ENCODE results near the gene SUN1.
A peak's percentile ranks its signal among the peaks of the same experiment; 100 is the strongest.

SUN1 gene

DNA sequence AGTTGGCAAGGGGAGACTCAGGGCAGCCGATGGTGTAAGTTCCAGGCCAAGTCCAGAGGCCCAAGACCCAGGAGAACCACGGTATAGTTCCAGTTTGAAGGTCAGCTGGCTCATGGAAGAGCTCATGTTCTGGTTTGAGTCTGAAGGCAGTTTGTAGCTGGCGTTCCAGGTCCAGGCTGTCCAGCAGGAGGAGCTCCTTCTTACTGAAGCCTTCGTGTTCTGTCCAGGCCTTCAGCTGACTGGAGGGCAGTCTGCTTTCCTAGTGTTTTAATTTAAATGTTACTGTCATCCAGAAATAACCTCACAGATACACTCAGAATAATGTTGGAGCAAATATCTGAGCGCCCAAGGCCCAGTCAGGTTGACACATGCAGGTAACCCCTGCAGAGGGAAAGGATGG, 4.2 kb downstream of the SUN1 start:
- no peak for DNase-seq (ENCODE audit: extremely low read depth, insufficient read length)
- Histone ChIP-seq H3K4me3 (replicated peaks; ENCODE audit: low read depth, low read length) (no peak overlapping the region), H3K36me3 (ENCODE audit: control insufficient read depth, insufficient read depth, low read length) (peaks cover 4% of the 10 kb centered on the region), H3K27me3 (replicated peaks; ENCODE audit: control insufficient read depth, insufficient read depth, low read length) (no peaks in the 10 kb centered on the region)
- TF ChIP-seq, protein P1, sequence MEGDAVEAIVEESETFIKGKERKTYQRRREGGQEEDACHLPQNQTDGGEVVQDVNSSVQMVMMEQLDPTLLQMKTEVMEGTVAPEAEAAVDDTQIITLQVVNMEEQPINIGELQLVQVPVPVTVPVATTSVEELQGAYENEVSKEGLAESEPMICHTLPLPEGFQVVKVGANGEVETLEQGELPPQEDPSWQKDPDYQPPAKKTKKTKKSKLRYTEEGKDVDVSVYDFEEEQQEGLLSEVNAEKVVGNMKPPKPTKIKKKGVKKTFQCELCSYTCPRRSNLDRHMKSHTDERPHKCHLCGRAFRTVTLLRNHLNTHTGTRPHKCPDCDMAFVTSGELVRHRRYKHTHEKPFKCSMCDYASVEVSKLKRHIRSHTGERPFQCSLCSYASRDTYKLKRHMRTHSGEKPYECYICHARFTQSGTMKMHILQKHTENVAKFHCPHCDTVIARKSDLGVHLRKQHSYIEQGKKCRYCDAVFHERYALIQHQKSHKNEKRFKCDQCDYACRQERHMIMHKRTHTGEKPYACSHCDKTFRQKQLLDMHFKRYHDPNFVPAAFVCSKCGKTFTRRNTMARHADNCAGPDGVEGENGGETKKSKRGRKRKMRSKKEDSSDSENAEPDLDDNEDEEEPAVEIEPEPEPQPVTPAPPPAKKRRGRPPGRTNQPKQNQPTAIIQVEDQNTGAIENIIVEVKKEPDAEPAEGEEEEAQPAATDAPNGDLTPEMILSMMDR (IDR thresholded peaks at IDR 0.05; ENCODE audit: insufficient read depth, low read length, poor library complexity, severe bottlenecking), result peak; percentile 39

DNA sequence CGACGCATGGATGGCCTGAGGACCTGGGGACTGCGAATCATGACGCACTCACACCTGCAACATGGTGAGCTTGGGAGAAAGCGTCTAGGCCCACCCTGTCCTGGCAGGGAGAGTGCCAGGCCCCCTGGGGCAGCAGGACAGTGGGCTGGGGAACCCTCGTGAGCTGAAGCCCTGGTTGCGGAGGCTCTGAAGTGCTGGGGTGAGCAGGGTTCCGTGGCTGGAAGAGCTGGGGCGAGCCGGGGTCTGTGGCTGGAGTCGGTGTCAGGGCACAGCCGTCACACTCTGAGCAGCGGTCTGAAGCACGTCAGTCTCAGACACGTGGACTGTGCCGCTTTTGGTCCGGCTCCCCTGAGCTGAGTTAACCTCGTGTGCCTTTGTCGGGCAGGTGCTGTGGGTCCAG, 4.7 kb downstream of the SUN1 start:
- H3K4me3 ChIP-seq (replicated peaks; ENCODE audit: low read depth, low read length), result no peak overlapping the region
- H3K36me3 ChIP-seq (ENCODE audit: control insufficient read depth, insufficient read depth, low read length), result peaks cover 6% of the 10 kb centered on the region
- no peaks in the 10 kb centered on the region for H3K27me3 ChIP-seq (replicated peaks; ENCODE audit: control insufficient read depth, insufficient read depth, low read length)
- TF ChIP-seq, protein P1 (IDR thresholded peaks at IDR 0.05; ENCODE audit: insufficient read depth, low read length, poor library complexity, severe bottlenecking), result no peak
- no peak for DNase-seq (ENCODE audit: extremely low read depth, insufficient read length)

DNA sequence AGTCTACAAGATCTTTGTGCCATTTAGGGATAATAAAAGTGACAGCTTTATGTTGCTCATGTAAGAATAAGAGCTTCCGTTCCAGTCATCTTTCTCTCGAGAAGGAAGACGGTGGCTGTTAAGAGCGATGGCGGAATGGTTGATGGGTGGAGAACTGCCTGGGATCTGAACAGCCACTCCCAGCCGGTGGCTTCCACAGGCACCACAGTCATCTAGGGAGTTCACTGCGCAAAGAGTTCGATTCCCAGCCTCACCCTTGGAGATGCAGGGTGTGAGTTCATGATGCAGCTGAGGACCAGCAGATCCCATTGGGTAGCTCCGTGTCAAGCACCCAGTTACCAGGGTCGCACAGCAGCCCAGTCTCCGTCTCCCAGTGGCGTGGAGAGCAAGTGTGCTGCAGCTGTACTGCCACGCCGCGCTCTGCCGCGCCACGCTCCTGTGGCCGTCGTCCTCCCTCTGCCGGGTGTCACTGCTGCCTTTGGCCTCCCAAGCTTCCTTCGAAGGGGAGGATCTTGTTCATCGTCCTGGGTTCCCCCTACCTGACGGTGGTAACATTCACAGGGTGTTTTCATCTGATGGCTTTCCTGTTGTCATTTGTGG, 7.8 kb downstream of the SUN1 start:
- H3K27me3 ChIP-seq (replicated peaks; ENCODE audit: control insufficient read depth, insufficient read depth, low read length), result no peaks in the 10 kb centered on the region
- no peak for DNase-seq (ENCODE audit: extremely low read depth, insufficient read length)
- TF ChIP-seq, protein P1 (IDR thresholded peaks at IDR 0.05; ENCODE audit: insufficient read depth, low read length, poor library complexity, severe bottlenecking), result no peak
- H3K4me3 ChIP-seq (replicated peaks; ENCODE audit: low read depth, low read length), result no peak overlapping the region
- peaks cover 22% of the 10 kb centered on the region for H3K36me3 ChIP-seq (ENCODE audit: control insufficient read depth, insufficient read depth, low read length)

DNA sequence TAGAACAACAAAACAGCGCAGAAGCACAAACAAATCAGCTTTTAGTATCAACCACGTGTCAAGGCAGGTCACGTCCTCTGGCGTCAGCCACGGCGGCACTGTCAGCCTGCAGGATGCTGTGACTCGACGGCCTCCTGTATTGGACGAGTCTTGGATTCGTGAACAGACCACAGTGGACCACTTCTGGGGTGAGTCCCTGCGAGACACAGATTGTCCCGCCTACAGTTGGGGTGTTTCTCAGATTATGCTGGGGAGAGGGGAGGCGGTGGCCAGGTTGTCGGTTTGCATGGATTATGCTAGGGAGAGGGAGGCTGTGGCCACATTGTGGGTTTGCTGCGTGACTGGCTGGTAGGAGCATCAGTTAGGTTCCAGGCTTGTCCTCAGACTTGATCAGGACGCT, 9.7 kb downstream of the SUN1 start:
- no peak overlapping the region for H3K4me3 ChIP-seq (replicated peaks; ENCODE audit: low read depth, low read length)
- H3K36me3 ChIP-seq (ENCODE audit: control insufficient read depth, insufficient read depth, low read length), result peaks cover 22% of the 10 kb centered on the region
- TF ChIP-seq, protein P1 (IDR thresholded peaks at IDR 0.05; ENCODE audit: insufficient read depth, low read length, poor library complexity, severe bottlenecking), result no peak
- no peak for DNase-seq (ENCODE audit: extremely low read depth, insufficient read length)
- H3K27me3 ChIP-seq (replicated peaks; ENCODE audit: control insufficient read depth, insufficient read depth, low read length), result no peaks in the 10 kb centered on the region

DNA sequence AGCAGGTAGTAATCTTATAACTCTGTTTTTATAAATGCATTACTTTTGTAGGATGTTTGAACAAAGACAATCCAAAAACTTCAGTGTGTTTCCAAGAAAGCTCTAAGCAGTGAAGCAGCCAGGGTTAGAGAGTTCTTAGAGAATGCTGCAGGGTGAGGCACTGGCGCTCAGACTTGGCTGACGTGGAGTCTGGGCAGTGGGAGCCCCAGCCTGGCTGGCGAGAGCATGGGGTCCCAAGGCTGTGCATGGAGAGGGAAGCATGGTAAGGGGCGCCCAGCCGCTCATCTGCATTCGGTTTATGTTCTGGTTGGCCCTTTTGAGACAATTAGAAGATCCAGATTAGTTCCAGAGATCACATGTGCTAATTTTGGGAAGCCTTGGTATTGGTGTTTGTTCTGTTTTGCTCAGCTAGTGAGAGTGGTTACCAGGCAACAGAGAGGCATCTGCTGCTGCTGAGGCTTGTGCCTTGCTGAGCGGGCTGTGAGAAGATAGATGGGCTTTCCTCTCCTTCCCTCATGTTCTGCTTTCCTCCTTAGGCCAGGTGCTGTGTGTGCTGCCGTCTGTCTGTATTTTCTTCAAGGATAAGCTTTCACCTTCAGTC, 10.3 kb downstream of the SUN1 start:
- TF ChIP-seq, protein P1 (IDR thresholded peaks at IDR 0.05; ENCODE audit: insufficient read depth, low read length, poor library complexity, severe bottlenecking), result no peak
- H3K27me3 ChIP-seq (replicated peaks; ENCODE audit: control insufficient read depth, insufficient read depth, low read length), result no peaks in the 10 kb centered on the region
- no peak for DNase-seq (ENCODE audit: extremely low read depth, insufficient read length)
- peaks cover 22% of the 10 kb centered on the region for H3K36me3 ChIP-seq (ENCODE audit: control insufficient read depth, insufficient read depth, low read length)
- H3K4me3 ChIP-seq (replicated peaks; ENCODE audit: low read depth, low read length), result no peak overlapping the region
